CD8-positive, alpha-beta memory T cell (primary cell): ENCODE data around the gene PISD. TPM values are rescaled to one million over a fixed set of nuclear protein-coding genes. Genes with fewer than 3 reads are reported as not detected.

Experiments used
- CTCF ChIA-PET: fragments of 350-600 bp; sonication (Branson Sonifier 250); formaldehyde crosslinking; loops from one replicate; lab custom pipeline; 2021; ENCODE audit warnings: antibody characterized with exemption; lab: Charles Lee
- POLR2A ChIA-PET: fragments of 350-600 bp; sonication (Branson Sonifier 250); formaldehyde crosslinking; loops from one replicate; lab custom pipeline; 2021; ENCODE audit warnings: antibody characterized with exemption; lab: Charles Lee
- DNase-seq, 5 donors: peaks; one replicate each; pipeline versions ENCODE4 v3.0.0 to v3.0.0-alpha.2; 2020 to 2022; ENCODE audit warnings: mixed read lengths in 1 of 5
- H3K27ac ChIP-seq: one replicate; pipeline ENCODE4 v1.7.0; 2013; ENCODE audit warnings: low read depth, mild to moderate bottlenecking, low read length, moderate library complexity
- H3K27me3 ChIP-seq: 2 replicates; pipeline ENCODE4 v1.7.0; 2013; ENCODE audit warnings: low read length, mild to moderate bottlenecking; ENCODE audit not compliant: insufficient read depth, poor library complexity, severe bottlenecking
- H3K36me3 ChIP-seq: 2 replicates; pipeline ENCODE4 v1.7.0; 2013; ENCODE audit warnings: mild to moderate bottlenecking, low read length, moderate library complexity; ENCODE audit not compliant: insufficient read depth
- H3K4me1 ChIP-seq: 2 replicates; pipeline ENCODE4 v1.7.0; 2013; ENCODE audit warnings: mild to moderate bottlenecking, low read length, moderate library complexity; ENCODE audit not compliant: insufficient read depth
- H3K4me3 ChIP-seq: 2 replicates; pipeline ENCODE4 v1.7.0; 2013; ENCODE audit warnings: mild to moderate bottlenecking, low read length
- H3K9me3 ChIP-seq: 2 replicates; pipeline ENCODE4 v1.7.0; 2013; ENCODE audit warnings: mild to moderate bottlenecking, low read length
- H3K27ac Mint-ChIP-seq, 8 donors: one replicate each; pipeline ENCODE4 v1.8.0; 2020 to 2021; ENCODE audit warnings: mixed read lengths in 8 of 8, mild to moderate bottlenecking in 6 of 8, inconsistent platforms in 3 of 8, moderate library complexity in 3 of 8
- H3K27me3 Mint-ChIP-seq, 2 donors: one replicate each; pipeline ENCODE4 v1.8.0; 2020 to 2021; ENCODE audit warnings: mixed read lengths in 2 of 2, mild to moderate bottlenecking in 1 of 2, moderate library complexity in 1 of 2
- H3K36me3 Mint-ChIP-seq, 3 donors: one replicate each; pipeline ENCODE4 v1.8.0; 2020 to 2021; ENCODE audit warnings: mixed read lengths in 3 of 3, inconsistent platforms in 1 of 3, mild to moderate bottlenecking in 1 of 3
- H3K4me1 Mint-ChIP-seq, 3 donors: one replicate each; pipeline ENCODE4 v1.8.0; 2020 to 2021; ENCODE audit warnings: mixed read lengths in 3 of 3, inconsistent platforms in 1 of 3, mild to moderate bottlenecking in 1 of 3
- H3K4me3 Mint-ChIP-seq, 7 donors: one replicate each; pipeline ENCODE4 v1.8.0; 2020 to 2021; ENCODE audit warnings: mixed read lengths in 7 of 7, mild to moderate bottlenecking in 6 of 7, moderate library complexity in 4 of 7, inconsistent platforms in 2 of 7
- H3K9me3 Mint-ChIP-seq, 5 donors: one replicate each; pipeline ENCODE4 v1.8.0; 2020 to 2022; ENCODE audit warnings: mixed read lengths in 5 of 5, mild to moderate bottlenecking in 3 of 5, moderate library complexity in 2 of 5, inconsistent platforms in 1 of 5
- polyA plus RNA-seq: library from polyadenylated mRNA; unstranded; fragments of 300-500 nt; fragmentation: Illumina TruSeq; gene quantifications from one replicate; pipeline ENCODE4 v1.2.3, GENCODE V29; 2021
- total RNA-seq, 2 experiments: library from RNA; stranded (reverse); gene quantifications; one replicate each; pipeline ENCODE4 v1.2.3, GENCODE V29; 2021

Gene PISD
- total and polyA plus RNA-seq, 3 experiments from 2014 or later: 17.1 to 49.6 (median 48.1) TPM

- no peak for DNase-seq
- peaks cover 25 to 69% (median 41%) of the 10 kb centered on the region in 3 donors for H3K4me1 Mint-ChIP-seq
- peak overlapping the region; percentile 57 to 95 (median 88) for H3K4me3 Mint-ChIP-seq
- Histone ChIP-seq H3K27me3 (no peaks in the 10 kb centered on the region), H3K36me3 (no peaks in the 10 kb centered on the region), H3K4me1 (peaks cover 39% of the 10 kb centered on the region), H3K27ac (peak overlapping the region; percentile 75), H3K9me3 (no peaks in the 10 kb centered on the region), H3K4me3 (no peak overlapping the region)
- CTCF ChIA-PET: interaction anchor here (0.9 to 2.6 kb wide), 4 partner anchors 15 to 178 kb away, joined by 3 to 12 read pairs (median 4); no protein-coding TSS in a partner anchor
- peaks cover 0 to 10% (median 0%) of the 10 kb centered on the region in 3 donors for H3K36me3 Mint-ChIP-seq
- no peaks in the 10 kb centered on the region for H3K9me3 Mint-ChIP-seq
- H3K27ac Mint-ChIP-seq: peak overlapping the region; percentile 63 to 97 (median 88)
- POLR2A ChIA-PET: interaction anchor here (2.5 kb wide), 1 partner anchor 33 kb away, joined by 17 read pairs; the partner anchor contains the start of gene PISD
- H3K27me3 Mint-ChIP-seq: no peaks in the 10 kb centered on the region
Observed at GRCh38 chr22:31628969-31629708, 32.9 kb downstream of the PISD start.

GRCh38 chr22:31628362-31628761 is 33.7 kb downstream of the PISD start:
- Mint-ChIP-seq H3K27ac (peak overlapping the region; percentile 63 to 94 (median 84)), H3K9me3 (no peaks in the 10 kb centered on the region), H3K36me3 (peaks cover 0 to 10% (median 0%) of the 10 kb centered on the region in 3 donors), H3K4me1 (peaks cover 22 to 66% (median 38%) of the 10 kb centered on the region in 3 donors), H3K4me3 (peak overlapping the region in 6 of 7 donors; percentile 19 to 89 (median 62)), H3K27me3 (no peaks in the 10 kb centered on the region)
- Histone ChIP-seq H3K27me3 (no peaks in the 10 kb centered on the region), H3K27ac (peak overlapping the region; percentile 31), H3K4me3 (no peak overlapping the region), H3K4me1 (peaks cover 36% of the 10 kb centered on the region), H3K36me3 (no peaks in the 10 kb centered on the region), H3K9me3 (no peaks in the 10 kb centered on the region)
- no peak for DNase-seq
- ChIA-PET POLR2A (no interaction called here), CTCF (no interaction called here)

GRCh38 chr22:31627223-31627731 is 34.7 kb downstream of the PISD start:
- ChIA-PET CTCF (no interaction called here), POLR2A (interaction anchor here (0.5 to 0.7 kb wide), 2 partner anchors 273 to 281 kb away, joined by 3 read pairs; no protein-coding TSS in a partner anchor)
- H3K27ac Mint-ChIP-seq: peak overlapping the region; percentile 39 to 94 (median 87)
- no peak for DNase-seq
- Histone ChIP-seq H3K9me3 (no peaks in the 10 kb centered on the region), H3K36me3 (no peaks in the 10 kb centered on the region), H3K27ac (peak overlapping the region; percentile 31), H3K4me3 (no peak overlapping the region), H3K4me1 (peaks cover 36% of the 10 kb centered on the region), H3K27me3 (no peaks in the 10 kb centered on the region)
- peaks cover 0 to 10% (median 0%) of the 10 kb centered on the region in 3 donors for H3K36me3 Mint-ChIP-seq
- H3K27me3 Mint-ChIP-seq: no peaks in the 10 kb centered on the region
- H3K4me3 Mint-ChIP-seq: peak overlapping the region in 2 of 7 donors; percentile 46 to 68
- H3K4me1 Mint-ChIP-seq: peaks cover 22 to 69% (median 40%) of the 10 kb centered on the region in 3 donors
- H3K9me3 Mint-ChIP-seq: no peaks in the 10 kb centered on the region

- no peaks in the 10 kb centered on the region for H3K36me3 ChIP-seq
- H3K4me3 Mint-ChIP-seq: peak overlapping the region in 1 of 7 donors; percentile 68
- H3K27me3 Mint-ChIP-seq: no peaks in the 10 kb centered on the region
- no peaks in the 10 kb centered on the region for H3K27me3 ChIP-seq
- CTCF ChIA-PET: no interaction called here
- H3K9me3 Mint-ChIP-seq: no peaks in the 10 kb centered on the region
- peaks cover 0 to 16% (median 0%) of the 10 kb centered on the region in 3 donors for H3K36me3 Mint-ChIP-seq
- peak overlapping the region; percentile 54 for H3K27ac ChIP-seq
- H3K9me3 ChIP-seq: no peaks in the 10 kb centered on the region
- H3K4me1 Mint-ChIP-seq: peaks cover 26 to 74% (median 42%) of the 10 kb centered on the region in 3 donors
- peaks cover 36% of the 10 kb centered on the region for H3K4me1 ChIP-seq
- H3K4me3 ChIP-seq: no peak overlapping the region
- H3K27ac Mint-ChIP-seq: peak overlapping the region; percentile 22 to 90 (median 82)
- POLR2A ChIA-PET: interaction anchor here (0.5 kb wide), 1 partner anchor 272 kb away, joined by 3 read pairs; no protein-coding TSS in a partner anchor
- DNase-seq: no peak
Observed at GRCh38 chr22:31626427-31627150, 35.4 kb downstream of the PISD start.

- H3K27ac ChIP-seq: peak overlapping the region; percentile 54
- no peaks in the 10 kb centered on the region for H3K36me3 ChIP-seq
- H3K4me1 ChIP-seq: peaks cover 29% of the 10 kb centered on the region
- peak overlapping the region in 6 of 8 donors; percentile 27 to 82 (median 50) for H3K27ac Mint-ChIP-seq
- H3K9me3 ChIP-seq: no peaks in the 10 kb centered on the region
- no peaks in the 10 kb centered on the region for H3K27me3 ChIP-seq
- H3K9me3 Mint-ChIP-seq: no peaks in the 10 kb centered on the region
- ChIA-PET CTCF (no interaction called here), POLR2A (no interaction called here)
- no peak overlapping the region for H3K4me3 Mint-ChIP-seq
- no peak for DNase-seq
- peaks cover 26 to 67% (median 36%) of the 10 kb centered on the region in 3 donors for H3K4me1 Mint-ChIP-seq
- H3K4me3 ChIP-seq: no peak overlapping the region
- H3K27me3 Mint-ChIP-seq: no peaks in the 10 kb centered on the region
- H3K36me3 Mint-ChIP-seq: peaks cover 0 to 21% (median 0%) of the 10 kb centered on the region in 3 donors
Observed at GRCh38 chr22:31625661-31626426, 36.2 kb downstream of the PISD start.

- Mint-ChIP-seq H3K27me3 (no peaks in the 10 kb centered on the region), H3K4me1 (peaks cover 24 to 63% (median 36%) of the 10 kb centered on the region in 3 donors), H3K36me3 (peaks cover 0 to 25% (median 0%) of the 10 kb centered on the region in 3 donors), H3K9me3 (no peaks in the 10 kb centered on the region), H3K27ac (peak overlapping the region in 6 of 8 donors; percentile 12 to 88 (median 60)), H3K4me3 (peak overlapping the region in 1 of 7 donors; percentile 54)
- DNase-seq: no peak
- Histone ChIP-seq H3K27me3 (no peaks in the 10 kb centered on the region), H3K27ac (no peak overlapping the region), H3K36me3 (no peaks in the 10 kb centered on the region), H3K4me3 (no peak overlapping the region), H3K9me3 (no peaks in the 10 kb centered on the region), H3K4me1 (peaks cover 29% of the 10 kb centered on the region)
- POLR2A ChIA-PET: no interaction called here
- CTCF ChIA-PET: no interaction called here
Observed at GRCh38 chr22:31625257-31625640, 36.8 kb downstream of the PISD start.

- peaks cover 2 to 40% (median 3%) of the 10 kb centered on the region in 3 donors for H3K36me3 Mint-ChIP-seq
- H3K9me3 ChIP-seq: no peaks in the 10 kb centered on the region
- H3K27ac ChIP-seq: no peak overlapping the region
Observed at GRCh38 chr22:31623592-31624304, 38.3 kb downstream of the PISD start.

More at GRCh38 chr22:31623592-31624304, 38.3 kb downstream of the PISD start:
- H3K9me3 Mint-ChIP-seq: no peaks in the 10 kb centered on the region
- peak overlapping the region in 2 of 8 donors; percentile 74 to 85 for H3K27ac Mint-ChIP-seq
- H3K27me3 ChIP-seq: no peaks in the 10 kb centered on the region
- peaks cover 16% of the 10 kb centered on the region for H3K4me1 ChIP-seq
- ChIA-PET POLR2A (interaction anchor here (0.8 kb wide), 1 partner anchor 15 kb away, joined by 5 read pairs; no protein-coding TSS in a partner anchor), CTCF (interaction anchor here (1.3 kb wide), 1 partner anchor 10 kb away, joined by 4 read pairs; no protein-coding TSS in a partner anchor)
- DNase-seq: no peak
- H3K27me3 Mint-ChIP-seq: no peaks in the 10 kb centered on the region
- H3K36me3 ChIP-seq: peaks cover 10% of the 10 kb centered on the region
- H3K4me3 ChIP-seq: no peak overlapping the region
- peak overlapping the region in 1 of 7 donors; percentile 59 for H3K4me3 Mint-ChIP-seq
- peaks cover 15 to 49% (median 25%) of the 10 kb centered on the region in 3 donors for H3K4me1 Mint-ChIP-seq
